CD14-positive monocyte (primary cell): ENCODE measurements around the gene PCP2. TPM values are rescaled to one million over a fixed set of nuclear protein-coding genes. Genes with fewer than 3 reads are reported as not detected.

Source experiments
- DNase-seq, 3 donors: peaks; one replicate each; pipeline ENCODE4 v3.0.0-alpha.2; 2011 to 2022
- H2AFZ ChIP-seq: 2 replicates; pipeline ENCODE4 v1.6.0; 2012; ENCODE audit warnings: mild to moderate bottlenecking, low read depth, low read length, inconsistent platforms; ENCODE audit not compliant: insufficient read depth, poor library complexity, severe bottlenecking
- H3K27ac ChIP-seq, 2 donors: 1 replicate in 1 of 2; 2 replicates in 1 of 2; pipeline ENCODE4 v1.5.1; 2012 to 2013; ENCODE audit warnings: low read length in 2 of 2, control low read depth in 1 of 2, inconsistent platforms in 1 of 2, low read depth in 1 of 2, mild to moderate bottlenecking in 1 of 2
- H3K27me3 ChIP-seq, 2 donors: one replicate each; pipeline versions ENCODE4 v1.6.0 to v1.6.1; 2011 to 2013; ENCODE audit warnings: low read length in 2 of 2; ENCODE audit not compliant: control insufficient read depth in 2 of 2, insufficient read depth in 2 of 2
- H3K36me3 ChIP-seq, 2 donors: replicated peaks in 1 of 2; 1 replicate in 1 of 2; 2 replicates in 1 of 2; pipeline versions ENCODE4 v1.5.1 to v1.6.1; 2012 to 2013; ENCODE audit warnings: low read length in 2 of 2, control low read depth in 1 of 2, inconsistent platforms in 1 of 2, mild to moderate bottlenecking in 1 of 2; ENCODE audit not compliant: insufficient read depth in 2 of 2, control insufficient read depth in 1 of 2
- H3K4me1 ChIP-seq, 2 donors: 1 replicate in 1 of 2; 2 replicates in 1 of 2; pipeline versions ENCODE4 v1.5.1 to v1.6.1; 2012 to 2013; ENCODE audit warnings: low read length in 2 of 2, control low read depth in 1 of 2, inconsistent platforms in 1 of 2, mild to moderate bottlenecking in 1 of 2, moderate library complexity in 1 of 2; ENCODE audit not compliant: insufficient read depth in 2 of 2, control insufficient read depth in 1 of 2
- H3K4me2 ChIP-seq: replicated peaks from 2 replicates; pipeline ENCODE3; 2012; ENCODE audit warnings: low read length, moderate library complexity, mild to moderate bottlenecking; ENCODE audit not compliant: poor library complexity, severe bottlenecking; ENCODE audit errors: extremely low read depth
- H3K4me3 ChIP-seq, 3 experiments: fragments of 200-600 bp in 1 of 3; sonication (generic) in 1 of 3; replicated peaks in 1 of 3; 1 replicate in 2 of 3; 2 replicates in 1 of 3; pipeline ENCODE4 v1.5.1; 2011 to 2013; ENCODE audit warnings: low read length in 3 of 3, mild to moderate bottlenecking in 3 of 3, control low read depth in 2 of 3, low read depth in 2 of 3, inconsistent platforms in 1 of 3, moderate library complexity in 1 of 3
- H3K79me2 ChIP-seq: 2 replicates; pipeline ENCODE4 v1.6.0; 2012; ENCODE audit warnings: mild to moderate bottlenecking, control low read depth, inconsistent platforms, low read length, moderate library complexity; ENCODE audit not compliant: insufficient read depth
- H3K9ac ChIP-seq: 2 replicates; pipeline ENCODE4 v1.6.0; 2017; ENCODE audit warnings: low read length, mild to moderate bottlenecking; ENCODE audit not compliant: insufficient read depth, poor library complexity, severe bottlenecking
- H3K9me3 ChIP-seq, 2 donors: replicated peaks in 1 of 2; 1 replicate in 1 of 2; 2 replicates in 1 of 2; pipeline versions ENCODE4 v1.5.1 to v1.6.1; 2012 to 2013; ENCODE audit warnings: low read length in 2 of 2, control low read depth in 1 of 2; ENCODE audit not compliant: control insufficient read depth in 1 of 2, insufficient read depth in 1 of 2
- H4K20me1 ChIP-seq: 2 replicates; pipeline ENCODE4 v1.6.0; 2012; ENCODE audit warnings: mild to moderate bottlenecking, low read length, control low read depth, moderate library complexity; ENCODE audit not compliant: insufficient read depth
- H3K27ac Mint-ChIP-seq, 7 donors: one replicate each; pipeline ENCODE4 v1.8.0; 2020; ENCODE audit warnings: mild to moderate bottlenecking in 7 of 7, mixed read lengths in 7 of 7, moderate library complexity in 6 of 7, inconsistent platforms in 2 of 7
- H3K27me3 Mint-ChIP-seq, 3 donors: one replicate each; pipeline ENCODE4 v1.8.0; 2021 to 2022; ENCODE audit warnings: low read depth in 3 of 3, mild to moderate bottlenecking in 3 of 3, mixed read lengths in 3 of 3, moderate library complexity in 3 of 3, inconsistent platforms in 1 of 3
- H3K36me3 Mint-ChIP-seq, 2 donors: one replicate each; pipeline ENCODE4 v1.8.0; 2020; ENCODE audit warnings: mixed read lengths in 2 of 2, inconsistent platforms in 1 of 2, mild to moderate bottlenecking in 1 of 2
- H3K4me1 Mint-ChIP-seq: one replicate; pipeline ENCODE4 v1.8.0; 2020; ENCODE audit warnings: mild to moderate bottlenecking, mixed read lengths
- H3K4me3 Mint-ChIP-seq, 2 donors: one replicate each; pipeline ENCODE4 v1.8.0; 2020; ENCODE audit warnings: mild to moderate bottlenecking in 2 of 2, mixed read lengths in 2 of 2, moderate library complexity in 1 of 2
- H3K9me3 Mint-ChIP-seq, 7 donors: one replicate each; pipeline ENCODE4 v1.8.0; 2020 to 2022; ENCODE audit warnings: mixed read lengths in 7 of 7, mild to moderate bottlenecking in 6 of 7, moderate library complexity in 6 of 7, inconsistent platforms in 2 of 7
- CTCF ChIP-seq: fragments of 200-600 bp; IDR thresholded peaks from one replicate; pipeline ENCODE4 v1.8.0; 2022; ENCODE audit warnings: antibody characterized with exemption, mild to moderate bottlenecking
- WGBS: methylation state at CpG from one replicate; pipeline ENCODE4 v1.1.5; 2013; ENCODE audit warnings: missing lambda C conversion rate; ENCODE audit not compliant: insufficient coverage; 5-methylcytosine and 5-hydroxymethylcytosine counted together
- intact Hi-C, 2 donors: fragments of 100-400 bp; cut with micrococcal nuclease; formaldehyde crosslinking; loops; one replicate each; pipeline versions ENCODE4 v1.15.0 to v1.15.1; 2023
- polyA plus RNA-seq, 3 donors: library from polyadenylated mRNA; depleted of rRNA in 1 of 3; unstranded in 2 of 3; stranded (reverse) in 1 of 3; fragments of 300-500 nt in 2 of 3; fragments of >200 nt in 1 of 3; fragmentation: Illumina TruSeq in 2 of 3; gene quantifications; 1 replicate in 2 of 3; 2 replicates in 1 of 3; pipeline ENCODE4 v1.2.3, GENCODE V29; 2012 to 2021

PCP2 gene
- polyA plus RNA-seq, 3 donors, result 1.8 TPM; not detected in 2

GRCh38 chr19:7645656-7646425, 12.3 kb upstream of the PCP2 start:
- peaks cover 57% of the 10 kb centered on the region for H3K79me2 ChIP-seq
- peak overlapping the region; percentile 71 to 94 for H3K4me3 Mint-ChIP-seq
- peaks cover 36% of the 10 kb centered on the region for H3K4me1 Mint-ChIP-seq
- no peaks in the 10 kb centered on the region for H3K9me3 ChIP-seq
- WGBS, result 24% methylated on average over 18 of the region's 20 CpGs
- peaks cover 0 to 2% (median 0%) of the 10 kb centered on the region in 7 donors for H3K9me3 Mint-ChIP-seq
- H3K4me1 ChIP-seq, result peaks cover 46 to 58% of the 10 kb centered on the region in 2 donors
- peak overlapping the region; percentile 86 for H3K4me2 ChIP-seq
- H3K4me3 ChIP-seq, result peak overlapping the region; percentile 21 to 75 (median 51)
- H4K20me1 ChIP-seq, result peaks cover 44% of the 10 kb centered on the region
- H3K27ac Mint-ChIP-seq, result peak overlapping the region; percentile 88 to 98 (median 93)
- peaks cover 0 to 2% (median 0%) of the 10 kb centered on the region in 3 donors for H3K27me3 Mint-ChIP-seq
- intact Hi-C loops, result loop anchor here in 1 of 2 donors (5.0 kb wide), 1 partner anchor 36 kb away; the partner anchor contains the start of gene TRAPPC5
- H3K27me3 ChIP-seq, result no peaks in the 10 kb centered on the region
- H3K9ac ChIP-seq, result peak overlapping the region; percentile 61
- H3K36me3 Mint-ChIP-seq, result peaks cover 35 to 63% of the 10 kb centered on the region in 2 donors
- H3K36me3 ChIP-seq, result peaks cover 36 to 62% of the 10 kb centered on the region in 2 donors
- no peak for DNase-seq
- H2AFZ ChIP-seq, result peak overlapping the region; percentile 8
- H3K27ac ChIP-seq, result peak overlapping the region; percentile 73 to 87
- TF ChIP-seq CTCF, result no peak

- Histone ChIP-seq H3K27me3 (no peaks in the 10 kb centered on the region), H4K20me1 (peaks cover 51% of the 10 kb centered on the region), H3K4me3 (peak overlapping the region in 2 of 3 experiments; percentile 51 to 75), H3K79me2 (peaks cover 64% of the 10 kb centered on the region), H3K9ac (peak overlapping the region; percentile 61), H2AFZ (no peak overlapping the region), H3K36me3 (peaks cover 43 to 68% of the 10 kb centered on the region in 2 donors), H3K4me1 (peaks cover 46 to 60% of the 10 kb centered on the region in 2 donors), H3K27ac (peak overlapping the region; percentile 73 to 87), H3K9me3 (no peaks in the 10 kb centered on the region), H3K4me2 (peak overlapping the region; percentile 86)
- intact Hi-C loops, result loop anchor here in 1 of 2 donors (5.0 kb wide), 1 partner anchor 37 kb away; the partner anchor contains the start of gene TRAPPC5
- Mint-ChIP-seq H3K9me3 (peaks cover 0 to 2% (median 0%) of the 10 kb centered on the region in 7 donors), H3K36me3 (peaks cover 42 to 70% of the 10 kb centered on the region in 2 donors), H3K4me3 (peak overlapping the region; percentile 71 to 94), H3K27ac (peak overlapping the region; percentile 88 to 98 (median 93)), H3K4me1 (peaks cover 41% of the 10 kb centered on the region), H3K27me3 (no peaks in the 10 kb centered on the region)
- 38% methylated on average over 9 of the region's 14 CpGs for WGBS
- TF ChIP-seq CTCF, result no peak
- peak; percentile 63 to 77 (median 69) for DNase-seq
These were observed 11.6 kb upstream of the PCP2 start for GRCh38 chr19:7645163-7645562.
